NCI-H2227 treated with DMSO at 0.1 percent for 48 hours (cell line): ENCODE data around the gene FCGR3A.
"Not testable (repeated sequence)": the region's sequence is repeated elsewhere in the genome, so short reads cannot be mapped to it uniquely, and the experiment has no call there.

Source experiments
- DNase-seq: peaks from one replicate; lab custom pipeline; 2025; lab: John Stamatoyannopoulos, UW

The FCGR3A gene

GRCh38 chr1:161556143-161556542 is 6.5 kb upstream of the FCGR3A start:
- not testable (repeated sequence) for DNase-seq

GRCh38 chr1:161554815-161555417 is 5.3 kb upstream of the FCGR3A start:
- not testable (repeated sequence) for DNase-seq

- not testable (repeated sequence) for DNase-seq
Measured at GRCh38 chr1:161554340-161554739, 4.7 kb upstream of the FCGR3A start.

GRCh38 chr1:161553631-161554030 is 4.0 kb upstream of the FCGR3A start:
- not testable (repeated sequence) for DNase-seq

- not testable (repeated sequence) for DNase-seq
Measured at GRCh38 chr1:161550942-161551341, 1.3 kb upstream of the FCGR3A start.

- DNase-seq, result not testable (repeated sequence)
Measured at GRCh38 chr1:161548749-161549406, 740 bp downstream of the FCGR3A start.

- not testable (repeated sequence) for DNase-seq
Measured at GRCh38 chr1:161547995-161548741, 1.4 kb downstream of the FCGR3A start.

- DNase-seq, result not testable (repeated sequence)
Measured at GRCh38 chr1:161545005-161545731, 4.5 kb downstream of the FCGR3A start.

GRCh38 chr1:161543125-161543524 is 6.5 kb downstream of the FCGR3A start:
- not testable (repeated sequence) for DNase-seq

GRCh38 chr1:161542091-161542559 is 7.5 kb downstream of the FCGR3A start:
- not testable (repeated sequence) for DNase-seq

- not testable (repeated sequence) for DNase-seq
Measured at GRCh38 chr1:161540570-161540960, 9.1 kb downstream of the FCGR3A start.

GRCh38 chr1:161539731-161540569 is 9.7 kb downstream of the FCGR3A start:
- peak; percentile 88 for DNase-seq

GRCh38 chr1:161538925-161539479 is 10.6 kb downstream of the FCGR3A start:
- DNase-seq, result not testable (repeated sequence)

- DNase-seq, result not testable (repeated sequence)
Measured at GRCh38 chr1:161537068-161537669, 12.4 kb downstream of the FCGR3A start.

- DNase-seq, result not testable (repeated sequence)
Measured at GRCh38 chr1:161532644-161533567, 16.7 kb downstream of the FCGR3A start.

GRCh38 chr1:161531986-161532643 is 17.5 kb downstream of the FCGR3A start:
- no peak for DNase-seq

- DNase-seq, result peak; percentile 95
Measured at GRCh38 chr1:161530671-161531641, 18.7 kb downstream of the FCGR3A start.
